GM12878 (cell line): Measurements from ENCODE around the gene ULK4. TPM values are rescaled to one million over a fixed set of nuclear protein-coding genes. Genes with fewer than 3 reads are reported as not detected.

ENCODE experiments used
- ATAC-seq: fragments of 200-7000 bp; cut with Tn5 transposase; 3 replicates; pipeline ENCODE4 v1.9.1; 2020; ENCODE audit warnings: mild to moderate bottlenecking, moderate library complexity
- BruUV-seq: library from RNA; stranded (reverse); fragments of 400-500 nt; replicated peaks from 2 replicates; lab custom pipeline; 2021; lab: Mats Ljungman, UMichigan
- CTCF ChIA-PET: fragments of 300-600 bp; sonication (Branson Sonifier 250); formaldehyde crosslinking; extraction: SDS; loops from one replicate; lab custom pipeline; 2021; ENCODE audit warnings: inconsistent platforms; lab: Yijun Ruan, JAX
- POLR2A ChIA-PET: fragments of 350-600 bp; formaldehyde crosslinking; extraction: SDS; loops from one replicate; lab custom pipeline; 2021; ENCODE audit warnings: inconsistent platforms; lab: Charles Lee
- RAD21 ChIA-PET: fragments of 300-600 bp; sonication (Branson Sonifier 250); formaldehyde crosslinking; loops from one replicate; lab custom pipeline; 2023; ENCODE audit warnings: antibody characterized with exemption; ENCODE audit not compliant: unreplicated experiment; lab: Charles Lee
- SMC1A ChIA-PET: fragments of 300-600 bp; sonication (Branson Sonifier 250); formaldehyde crosslinking; loops from one replicate; lab custom pipeline; 2023; ENCODE audit not compliant: unreplicated experiment, uncharacterized antibody; lab: Charles Lee
- DNase-seq: peaks from one replicate; pipeline ENCODE4 v3.0.0-alpha.2; 2011; ENCODE audit warnings: low read depth, low spot score
- FAIRE-seq: peaks from 3 replicates; lab custom pipeline; 2011; peaks lifted over from hg19 to GRCh38; lab: Jason Lieb, UNC
- H2AFZ ChIP-seq: 2 replicates; pipeline ENCODE4 v1.6.0; 2011; ENCODE audit warnings: low read depth, low read length, control low read depth; ENCODE audit not compliant: control insufficient read depth
- H3K27ac ChIP-seq: 2 replicates; pipeline ENCODE4 v1.5.1; 2011; ENCODE audit warnings: control low read depth; ENCODE audit not compliant: control insufficient read depth, insufficient read depth
- H3K27me3 ChIP-seq, 2 experiments: replicated peaks in 1 of 2; 2 replicates each; pipeline versions ENCODE4 v1.6.0 to v1.6.1; 2011; ENCODE audit warnings: low read length in 1 of 2; ENCODE audit not compliant: control insufficient read depth in 2 of 2, insufficient read depth in 2 of 2
- H3K36me3 ChIP-seq, 2 experiments: 2 replicates each; pipeline ENCODE4 v1.5.1; 2011; ENCODE audit warnings: low read length in 1 of 2; ENCODE audit not compliant: control insufficient read depth in 2 of 2, insufficient read depth in 2 of 2
- H3K4me1 ChIP-seq: 2 replicates; pipeline ENCODE4 v1.6.1; 2011; ENCODE audit warnings: mild to moderate bottlenecking, low read length, moderate library complexity, mixed read lengths; ENCODE audit not compliant: control insufficient read depth, insufficient read depth
- H3K4me2 ChIP-seq: 2 replicates; pipeline ENCODE4 v1.6.0; 2011; ENCODE audit warnings: control low read depth; ENCODE audit not compliant: control insufficient read depth, insufficient read depth
- H3K4me3 ChIP-seq: fragments of 200-600 bp; sonication (generic); 2 replicates; pipeline ENCODE4 v1.5.1; 2016
- H3K79me2 ChIP-seq: 2 replicates; pipeline ENCODE4 v1.6.0; 2011; ENCODE audit warnings: low read length; ENCODE audit not compliant: control insufficient read depth, insufficient read depth
- H3K9ac ChIP-seq: 2 replicates; pipeline ENCODE4 v1.8.0; 2011; ENCODE audit warnings: low read length, control low read depth, mixed read lengths; ENCODE audit not compliant: control insufficient read depth, insufficient read depth
- H3K9me3 ChIP-seq: replicated peaks from 3 replicates; pipeline ENCODE4 v1.5.1; 2011; ENCODE audit warnings: mild to moderate bottlenecking, low read length; ENCODE audit not compliant: control insufficient read depth, insufficient read depth
- H4K20me1 ChIP-seq: 2 replicates; pipeline ENCODE4 v1.6.0; 2011; ENCODE audit not compliant: control insufficient read depth, insufficient read depth
- BCL11A ChIP-seq: IDR thresholded peaks from 2 replicates; pipeline ENCODE4 v1.6.1; 2011; ENCODE audit warnings: low read depth, low read length
- MXI1 ChIP-seq: fragments of 150-350 bp; IDR thresholded peaks from 2 replicates; pipeline ENCODE4 v1.6.1; 2011; ENCODE audit warnings: low read depth, mild to moderate bottlenecking, inconsistent platforms, low read length, improper control_type of control experiment
- PKNOX1 ChIP-seq: fragments of 450-650 bp; IDR thresholded peaks from 2 replicates; pipeline ENCODE4 v1.6.1; 2016; ENCODE audit warnings: mild to moderate bottlenecking
- SMAD1 ChIP-seq: fragments of 450-650 bp; IDR thresholded peaks from 2 replicates; pipeline ENCODE4 v1.6.1; 2018; ENCODE audit warnings: mild to moderate bottlenecking, low read depth; ENCODE audit not compliant: partially characterized antibody
- YY1 ChIP-seq: IDR thresholded peaks from 2 replicates; pipeline ENCODE4 v1.6.1; 2011; ENCODE audit warnings: low read depth, mild to moderate bottlenecking, low read length
- ZSCAN29 ChIP-seq: fragments of 450-650 bp; IDR thresholded peaks from 2 replicates; pipeline ENCODE4 v1.6.1; 2017; ENCODE audit warnings: mild to moderate bottlenecking, moderate library complexity
- WGBS: methylation state at CpG from one replicate; pipeline ENCODE4 v1.1.6; 2016; ENCODE audit warnings: low lambda C conversion rate; ENCODE audit not compliant: insufficient replicate concordance, insufficient coverage; ENCODE audit errors: missing lambda C conversion rate; 5-methylcytosine and 5-hydroxymethylcytosine counted together
- in situ Hi-C: fragments of 300-500 bp; cut with MboI; formaldehyde crosslinking; loops from 9 replicates; pipeline ENCODE4 v1.14.3; 2018; ENCODE audit warnings: mixed read lengths
- intact Hi-C: fragments of 100-400 bp; cut with micrococcal nuclease; formaldehyde crosslinking; loops from one replicate; pipeline ENCODE4 v1.14.2; 2022; ENCODE audit not compliant: unreplicated experiment
- polyA plus RNA-seq, 11 experiments: library from polyadenylated mRNA; depleted of rRNA in 4 of 11; unstranded in 6 of 11; stranded (reverse) in 5 of 11; fragments of >200 nt; fragmentation: Nextera tagmentation in 4 of 11; fragmentation: Illumina TruSeq in 1 of 11; extraction: Ambion mirVana in 4 of 11; extraction: Trizol in 1 of 11; gene quantifications; 1 replicate in 1 of 11; 2 replicates in 10 of 11; pipeline versions ENCODE4 v1.2.1 to v1.2.3, GENCODE V29; 2011 to 2016; ENCODE audit warnings: inconsistent platforms in 2 of 11, missing spikeins in 2 of 11, low read depth in 1 of 11
- total RNA-seq, 4 experiments: library from RNA; depleted of rRNA in 3 of 4; stranded (reverse); fragments of >200 nt in 3 of 4; fragmentation: Illumina TruSeq in 1 of 4; extraction: Trizol in 1 of 4; gene quantifications; 2 replicates each; pipeline versions ENCODE4 v1.2.1 to v1.2.3, GENCODE V29; 2013 to 2021

Gene ULK4
- total and polyA plus RNA-seq, 10 of the 15 experiments (the other 5 are each of a cell fraction or from before 2014, with no cell fraction given), result 3.5 to 7.6 (median 6.3) TPM

- no peak for TF ChIP-seq BCL11A
These were observed 219.8 kb downstream of the ULK4 start (continued) for GRCh38 chr3:41742121-41742520.

- Histone ChIP-seq H2AFZ (no peak overlapping the region), H3K9ac (no peak overlapping the region), H3K4me2 (no peak overlapping the region), H3K79me2 (no peaks in the 10 kb centered on the region), H3K4me1 (no peaks in the 10 kb centered on the region), H4K20me1 (no peaks in the 10 kb centered on the region), H3K4me3 (no peak overlapping the region), H3K27me3 (no peaks in the 10 kb centered on the region), H3K27ac (no peak overlapping the region), H3K36me3 (no peaks in the 10 kb centered on the region), H3K9me3 (no peaks in the 10 kb centered on the region)
- ATAC-seq (no peak), DNase-seq (no peak), FAIRE-seq (no peak)
- in situ Hi-C loops, result no loop called here
- no TSS peak for BruUV-seq
- ChIA-PET RAD21 (no interaction called here), POLR2A (no interaction called here), CTCF (no interaction called here), SMC1A (interaction anchor here (0.7 kb wide), 1 partner anchor 353 kb away, joined by 3 read pairs; no protein-coding TSS in a partner anchor)
- intact Hi-C loops, result no loop called here
- WGBS, result 97% methylated on average over 3 of the region's 3 CpGs
- TF ChIP-seq PKNOX1, result no peak
- TF ChIP-seq YY1, result no peak
- TF ChIP-seq, all 136 proteins: peak for 0
These were observed 221.5 kb downstream of the ULK4 start for GRCh38 chr3:41740374-41740886.

GRCh38 chr3:41726891-41727290, 235.0 kb downstream of the ULK4 start:
- Histone ChIP-seq H3K4me3 (no peak overlapping the region), H4K20me1 (no peaks in the 10 kb centered on the region), H2AFZ (no peak overlapping the region), H3K4me2 (no peak overlapping the region), H3K79me2 (no peaks in the 10 kb centered on the region), H3K27me3 (no peaks in the 10 kb centered on the region), H3K27ac (no peak overlapping the region), H3K36me3 (no peaks in the 10 kb centered on the region), H3K9me3 (no peaks in the 10 kb centered on the region), H3K9ac (no peak overlapping the region), H3K4me1 (no peaks in the 10 kb centered on the region)
- no peak for ATAC-seq
- intact Hi-C loops, result no loop called here
- BruUV-seq, result no TSS peak
- SMC1A ChIA-PET, result no interaction called here
- RAD21 ChIA-PET, result no interaction called here
- DNase-seq, result no peak
- 95% methylated on average over 3 of the region's 3 CpGs for WGBS
- in situ Hi-C loops, result no loop called here
- POLR2A ChIA-PET, result no interaction called here
- FAIRE-seq, result no peak
- no peak for TF ChIP-seq ZSCAN29
- no peak for TF ChIP-seq SMAD1
- TF ChIP-seq MXI1, result no peak
- CTCF ChIA-PET, result no interaction called here
